ENCODE results near the gene TNNI3K. TPM values are rescaled to one million over a fixed set of nuclear protein-coding genes. Genes with fewer than 3 reads are reported as not detected.

Gene TNNI3K
- total RNA-seq, 1 donor from 2014 or later: not detected

- Mint-ChIP-seq H3K4me1 (ENCODE audit: unreplicated experiment) (peaks cover 8% of the 10 kb centered on the region), H3K4me3 (no peak overlapping the region), H3K27me3 (no peaks in the 10 kb centered on the region), H3K9me3 (no peaks in the 10 kb centered on the region), H3K27ac (no peak overlapping the region), H3K36me3 (no peaks in the 10 kb centered on the region)
- no peak for DNase-seq (ENCODE audit: extremely low spot score, unreplicated experiment)
- TF ChIP-seq, protein P1, sequence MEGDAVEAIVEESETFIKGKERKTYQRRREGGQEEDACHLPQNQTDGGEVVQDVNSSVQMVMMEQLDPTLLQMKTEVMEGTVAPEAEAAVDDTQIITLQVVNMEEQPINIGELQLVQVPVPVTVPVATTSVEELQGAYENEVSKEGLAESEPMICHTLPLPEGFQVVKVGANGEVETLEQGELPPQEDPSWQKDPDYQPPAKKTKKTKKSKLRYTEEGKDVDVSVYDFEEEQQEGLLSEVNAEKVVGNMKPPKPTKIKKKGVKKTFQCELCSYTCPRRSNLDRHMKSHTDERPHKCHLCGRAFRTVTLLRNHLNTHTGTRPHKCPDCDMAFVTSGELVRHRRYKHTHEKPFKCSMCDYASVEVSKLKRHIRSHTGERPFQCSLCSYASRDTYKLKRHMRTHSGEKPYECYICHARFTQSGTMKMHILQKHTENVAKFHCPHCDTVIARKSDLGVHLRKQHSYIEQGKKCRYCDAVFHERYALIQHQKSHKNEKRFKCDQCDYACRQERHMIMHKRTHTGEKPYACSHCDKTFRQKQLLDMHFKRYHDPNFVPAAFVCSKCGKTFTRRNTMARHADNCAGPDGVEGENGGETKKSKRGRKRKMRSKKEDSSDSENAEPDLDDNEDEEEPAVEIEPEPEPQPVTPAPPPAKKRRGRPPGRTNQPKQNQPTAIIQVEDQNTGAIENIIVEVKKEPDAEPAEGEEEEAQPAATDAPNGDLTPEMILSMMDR (conservative IDR thresholded peaks at IDR 0.05): no peak
Observed at GRCh38 chr1:74432325-74432724, 197.1 kb downstream of the TNNI3K start.

GRCh38 chr1:74434321-74434720 is 199.1 kb downstream of the TNNI3K start:
- TF ChIP-seq, protein P1 (conservative IDR thresholded peaks at IDR 0.05): no peak
- Mint-ChIP-seq H3K27ac (no peak overlapping the region), H3K4me3 (no peak overlapping the region), H3K36me3 (no peaks in the 10 kb centered on the region), H3K4me1 (ENCODE audit: unreplicated experiment) (peaks cover 6% of the 10 kb centered on the region), H3K9me3 (no peaks in the 10 kb centered on the region), H3K27me3 (no peaks in the 10 kb centered on the region)
- DNase-seq (ENCODE audit: extremely low spot score, unreplicated experiment): no peak

GRCh38 chr1:74436078-74436477 is 200.9 kb downstream of the TNNI3K start:
- H3K4me3 Mint-ChIP-seq: no peak overlapping the region
- H3K9me3 Mint-ChIP-seq: no peaks in the 10 kb centered on the region
- TF ChIP-seq, protein P1 (conservative IDR thresholded peaks at IDR 0.05): no peak
- H3K27me3 Mint-ChIP-seq: no peaks in the 10 kb centered on the region
- no peak for DNase-seq (ENCODE audit: extremely low spot score, unreplicated experiment)
- no peaks in the 10 kb centered on the region for H3K36me3 Mint-ChIP-seq
- no peak overlapping the region for H3K27ac Mint-ChIP-seq
- H3K4me1 Mint-ChIP-seq (ENCODE audit: unreplicated experiment): no peaks in the 10 kb centered on the region

GRCh38 chr1:74437035-74437434 is 201.8 kb downstream of the TNNI3K start:
- Mint-ChIP-seq H3K36me3 (no peaks in the 10 kb centered on the region), H3K4me1 (ENCODE audit: unreplicated experiment) (no peaks in the 10 kb centered on the region), H3K9me3 (no peaks in the 10 kb centered on the region), H3K27me3 (no peaks in the 10 kb centered on the region), H3K4me3 (no peak overlapping the region), H3K27ac (no peak overlapping the region)
- TF ChIP-seq, protein P1 (conservative IDR thresholded peaks at IDR 0.05): no peak
- no peak for DNase-seq (ENCODE audit: extremely low spot score, unreplicated experiment)

GRCh38 chr1:74452035-74452434 is 216.8 kb downstream of the TNNI3K start:
- H3K36me3 Mint-ChIP-seq: no peaks in the 10 kb centered on the region
- DNase-seq (ENCODE audit: extremely low spot score, unreplicated experiment): no peak
- no peaks in the 10 kb centered on the region for H3K4me1 Mint-ChIP-seq (ENCODE audit: unreplicated experiment)
- no peaks in the 10 kb centered on the region for H3K9me3 Mint-ChIP-seq
- no peak overlapping the region for H3K27ac Mint-ChIP-seq
- TF ChIP-seq, protein P1 (conservative IDR thresholded peaks at IDR 0.05): no peak
- H3K27me3 Mint-ChIP-seq: no peaks in the 10 kb centered on the region
- H3K4me3 Mint-ChIP-seq: no peak overlapping the region

GRCh38 chr1:74453277-74453676 is 218.1 kb downstream of the TNNI3K start:
- no peaks in the 10 kb centered on the region for H3K36me3 Mint-ChIP-seq
- H3K4me1 Mint-ChIP-seq (ENCODE audit: unreplicated experiment): no peaks in the 10 kb centered on the region
- H3K27ac Mint-ChIP-seq: no peak overlapping the region
- TF ChIP-seq, protein P1 (conservative IDR thresholded peaks at IDR 0.05): no peak
- DNase-seq (ENCODE audit: extremely low spot score, unreplicated experiment): no peak
- no peak overlapping the region for H3K4me3 Mint-ChIP-seq
- H3K9me3 Mint-ChIP-seq: no peaks in the 10 kb centered on the region
- no peaks in the 10 kb centered on the region for H3K27me3 Mint-ChIP-seq
